SK-N-SH (cell line): ENCODE measurements around the gene GADL1.

ENCODE experiments used
- CTCF ChIP-seq: fragments of 200-600 bp; sonication (generic); IDR thresholded peaks from 2 replicates; pipeline ENCODE4 v1.6.1; 2017; ENCODE audit warnings: antibody characterized with exemption, mild to moderate bottlenecking, moderate library complexity
- EP300 ChIP-seq, 2 experiments: IDR thresholded peaks; 2 replicates each; pipeline versions ENCODE4 v1.4.0 to v1.6.1; 2012; ENCODE audit warnings: borderline replicate concordance in 1 of 2, low read depth in 1 of 2, low read length in 1 of 2
- GABPA ChIP-seq: IDR thresholded peaks from 2 replicates; pipeline ENCODE4 v1.4.0; 2012; ENCODE audit warnings: low read depth, mild to moderate bottlenecking
- GATA2 ChIP-seq: sonication (generic); formaldehyde crosslinking; IDR thresholded peaks from 2 replicates; pipeline ENCODE4 v1.5.0; 2020; ENCODE audit warnings: mild to moderate bottlenecking, missing genetic modification reagents
- IRF3 ChIP-seq: fragments of 150-350 bp; IDR thresholded peaks from 2 replicates; pipeline ENCODE4 v1.6.1; 2016; ENCODE audit warnings: mild to moderate bottlenecking, low read depth, low read length
- JUND ChIP-seq: IDR thresholded peaks from 2 replicates; pipeline ENCODE4 v1.4.0; 2012
- PBX3 ChIP-seq: IDR thresholded peaks from 2 replicates; pipeline ENCODE4; 2012
- POLR2AphosphoS5 ChIP-seq: IDR thresholded peaks from 2 replicates; pipeline ENCODE4 v1.6.1; 2012; ENCODE audit warnings: low read depth, low read length
- TAF1 ChIP-seq: IDR thresholded peaks from 2 replicates; pipeline ENCODE4 v1.6.1; 2012; ENCODE audit warnings: low read depth, mild to moderate bottlenecking, low read length, moderate library complexity, borderline replicate concordance
- TCF12 ChIP-seq: IDR thresholded peaks from 2 replicates; pipeline ENCODE4 v1.4.0; 2012
- USF1 ChIP-seq: IDR thresholded peaks from 2 replicates; pipeline ENCODE4 v1.4.0; 2012; ENCODE audit warnings: low read depth, borderline replicate concordance
- YY1 ChIP-seq: IDR thresholded peaks from 2 replicates; pipeline ENCODE4 v1.4.0; 2012; ENCODE audit warnings: low read depth, mild to moderate bottlenecking
- TF ChIP-seq, protein P1 (sequence below): fragments of 150-350 bp; IDR thresholded peaks from 2 replicates; pipeline ENCODE4 v1.6.1; 2017; ENCODE audit warnings: antibody characterized with exemption, low read length, low read depth, borderline replicate concordance
- TF ChIP-seq, protein P2 (sequence below): IDR thresholded peaks from 2 replicates; pipeline ENCODE4 v1.6.1; 2012; ENCODE audit warnings: mild to moderate bottlenecking, low read depth, low read length, moderate library complexity

DNA sequence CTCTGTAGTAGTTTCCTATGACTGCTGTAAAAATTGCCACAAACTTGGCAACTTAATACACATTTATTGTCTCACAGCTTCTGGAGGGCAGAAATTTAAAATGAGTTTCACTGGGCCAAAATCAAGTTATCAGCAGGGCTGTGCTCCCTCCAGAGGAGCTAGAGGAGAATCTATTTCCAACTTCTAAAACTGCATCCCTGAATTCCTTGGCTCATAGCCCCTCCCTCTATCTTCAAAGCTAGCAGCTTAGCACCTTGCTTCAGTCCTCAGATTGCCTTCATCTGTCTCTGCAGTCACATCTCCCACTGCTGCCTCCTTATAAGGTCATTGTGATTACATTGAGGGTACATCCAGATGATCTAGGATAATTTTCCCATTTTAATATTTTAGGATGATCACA is 17.8 kb upstream of the GADL1 start:
- TF ChIP-seq, protein P1, sequence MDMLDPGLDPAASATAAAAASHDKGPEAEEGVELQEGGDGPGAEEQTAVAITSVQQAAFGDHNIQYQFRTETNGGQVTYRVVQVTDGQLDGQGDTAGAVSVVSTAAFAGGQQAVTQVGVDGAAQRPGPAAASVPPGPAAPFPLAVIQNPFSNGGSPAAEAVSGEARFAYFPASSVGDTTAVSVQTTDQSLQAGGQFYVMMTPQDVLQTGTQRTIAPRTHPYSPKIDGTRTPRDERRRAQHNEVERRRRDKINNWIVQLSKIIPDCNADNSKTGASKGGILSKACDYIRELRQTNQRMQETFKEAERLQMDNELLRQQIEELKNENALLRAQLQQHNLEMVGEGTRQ: no peak
- TF ChIP-seq CTCF (no peak), TAF1 (no peak), EP300 (IDR thresholded peaks at IDR 0.05; ENCODE audit: borderline replicate concordance in 1 of 2, low read depth in 1 of 2, low read length in 1 of 2) (no peak), USF1 (no peak), IRF3 (no peak), GATA2 (CRISPR knock-in tag) (no peak), PBX3 (no peak), GABPA (no peak), JUND (no peak), YY1 (no peak), POLR2AphosphoS5 (no peak), TCF12 (no peak)
- TF ChIP-seq, protein P2, sequence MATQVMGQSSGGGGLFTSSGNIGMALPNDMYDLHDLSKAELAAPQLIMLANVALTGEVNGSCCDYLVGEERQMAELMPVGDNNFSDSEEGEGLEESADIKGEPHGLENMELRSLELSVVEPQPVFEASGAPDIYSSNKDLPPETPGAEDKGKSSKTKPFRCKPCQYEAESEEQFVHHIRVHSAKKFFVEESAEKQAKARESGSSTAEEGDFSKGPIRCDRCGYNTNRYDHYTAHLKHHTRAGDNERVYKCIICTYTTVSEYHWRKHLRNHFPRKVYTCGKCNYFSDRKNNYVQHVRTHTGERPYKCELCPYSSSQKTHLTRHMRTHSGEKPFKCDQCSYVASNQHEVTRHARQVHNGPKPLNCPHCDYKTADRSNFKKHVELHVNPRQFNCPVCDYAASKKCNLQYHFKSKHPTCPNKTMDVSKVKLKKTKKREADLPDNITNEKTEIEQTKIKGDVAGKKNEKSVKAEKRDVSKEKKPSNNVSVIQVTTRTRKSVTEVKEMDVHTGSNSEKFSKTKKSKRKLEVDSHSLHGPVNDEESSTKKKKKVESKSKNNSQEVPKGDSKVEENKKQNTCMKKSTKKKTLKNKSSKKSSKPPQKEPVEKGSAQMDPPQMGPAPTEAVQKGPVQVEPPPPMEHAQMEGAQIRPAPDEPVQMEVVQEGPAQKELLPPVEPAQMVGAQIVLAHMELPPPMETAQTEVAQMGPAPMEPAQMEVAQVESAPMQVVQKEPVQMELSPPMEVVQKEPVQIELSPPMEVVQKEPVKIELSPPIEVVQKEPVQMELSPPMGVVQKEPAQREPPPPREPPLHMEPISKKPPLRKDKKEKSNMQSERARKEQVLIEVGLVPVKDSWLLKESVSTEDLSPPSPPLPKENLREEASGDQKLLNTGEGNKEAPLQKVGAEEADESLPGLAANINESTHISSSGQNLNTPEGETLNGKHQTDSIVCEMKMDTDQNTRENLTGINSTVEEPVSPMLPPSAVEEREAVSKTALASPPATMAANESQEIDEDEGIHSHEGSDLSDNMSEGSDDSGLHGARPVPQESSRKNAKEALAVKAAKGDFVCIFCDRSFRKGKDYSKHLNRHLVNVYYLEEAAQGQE: no peak
